HG03039 (cell line): ENCODE results near the gene AEBP1.

Experiments
- ATAC-seq: cut with Tn5 transposase; IDR thresholded peaks from one replicate; pipeline ENCODE4 v1.9.1; 2021; ENCODE audit warnings: mild to moderate bottlenecking, moderate library complexity; ENCODE audit not compliant: unreplicated experiment

The AEBP1 gene

GRCh38 chr7:44140341-44140740 lies 36.2 kb downstream of the AEBP1 start:
- no peak for ATAC-seq

GRCh38 chr7:44141221-44141850 lies 37.2 kb downstream of the AEBP1 start, which contains the start of gene MYL7:
Gene MYL7, minus strand, starts transcription at chr7:44141332. Its CDS starts 27 bp downstream, at chr7:44141305.
- ATAC-seq = no peak

GRCh38 chr7:44142028-44142427 lies 37.9 kb downstream of the AEBP1 start:
- no peak for ATAC-seq

GRCh38 chr7:44143646-44144250 lies 39.6 kb downstream of the AEBP1 start:
- ATAC-seq = no peak

GRCh38 chr7:44144426-44144967 lies 40.4 kb downstream of the AEBP1 start:
- ATAC-seq = no peak

- no peak for ATAC-seq
Measured at GRCh38 chr7:44144968-44145478, 40.9 kb downstream of the AEBP1 start.

GRCh38 chr7:44145479-44145968 lies 41.4 kb downstream of the AEBP1 start:
- no peak for ATAC-seq

- ATAC-seq = no peak
Measured at GRCh38 chr7:44145969-44146911, 42.1 kb downstream of the AEBP1 start.

GRCh38 chr7:44147026-44147991 lies 43.2 kb downstream of the AEBP1 start:
- no peak for ATAC-seq

GRCh38 chr7:44148166-44148565 lies 44.0 kb downstream of the AEBP1 start:
- ATAC-seq = no peak

GRCh38 chr7:44148961-44149536 lies 44.9 kb downstream of the AEBP1 start:
- ATAC-seq = no peak

- ATAC-seq = no peak
Measured at GRCh38 chr7:44149571-44150465, 45.7 kb downstream of the AEBP1 start.

GRCh38 chr7:44150466-44150832 lies 46.3 kb downstream of the AEBP1 start:
- no peak for ATAC-seq

- no peak for ATAC-seq
Measured at GRCh38 chr7:44150966-44151941, 47.1 kb downstream of the AEBP1 start.

- ATAC-seq = no peak
Measured at GRCh38 chr7:44151956-44152355, 47.8 kb downstream of the AEBP1 start.

- ATAC-seq = no peak
Measured at GRCh38 chr7:44152971-44153947, 49.1 kb downstream of the AEBP1 start.
